A549 (cell line): ENCODE measurements around the gene CEP112. TPM values are rescaled to one million over a fixed set of nuclear protein-coding genes. Genes with fewer than 3 reads are reported as not detected.

Source experiments
- ATAC-seq, 2 experiments: fragments of 200-7000 bp in 1 of 2; fragments of >200 bp in 1 of 2; cut with Nextera tagmentation in 1 of 2; cut with Tn5 transposase in 1 of 2; 3 replicates each; pipeline versions ENCODE4 v1.8.0 to v1.9.1; 2018 to 2020; ENCODE audit warnings: mild to moderate bottlenecking in 1 of 2, moderate library complexity in 1 of 2
- CTCF ChIA-PET: fragments of 300-600 bp; sonication (Branson Sonifier 250); formaldehyde crosslinking; extraction: SDS; loops from one replicate; lab custom pipeline; 2021; ENCODE audit warnings: antibody characterized with exemption, inconsistent platforms; lab: Yijun Ruan, JAX
- POLR2A ChIA-PET: fragments of 350-600 bp; formaldehyde crosslinking; extraction: SDS; loops from one replicate; lab custom pipeline; 2021; ENCODE audit warnings: antibody characterized with exemption, inconsistent platforms; lab: Yijun Ruan, JAX
- DNase-seq, 2 experiments: peaks; one replicate each; pipeline versions ENCODE4 v3.0.0 to v3.0.0-alpha.2; 2011 to 2016; ENCODE audit warnings: low read depth in 1 of 2, low spot score in 1 of 2
- FAIRE-seq: peaks from 2 replicates; lab custom pipeline; 2011; peaks lifted over from hg19 to GRCh38; lab: Jason Lieb, UNC
- H3K27ac ChIP-seq, 2 experiments: fragments of >200 bp; sonication (Bioruptor Twin); formaldehyde crosslinking; 3 replicates each; pipeline ENCODE4 v1.5.1; 2016 to 2017
- H3K4me1 ChIP-seq: fragments of >200 bp; sonication (Bioruptor Twin); formaldehyde crosslinking; 3 replicates; pipeline ENCODE4 v1.6.1; 2016
- H3K4me2 ChIP-seq: fragments of >200 bp; sonication (Bioruptor Twin); formaldehyde crosslinking; 3 replicates; pipeline ENCODE4 v1.6.1; 2016
- H3K4me3 ChIP-seq: fragments of >200 bp; sonication (Bioruptor Twin); formaldehyde crosslinking; 3 replicates; pipeline ENCODE4 v1.5.1; 2016
- H3K9me3 ChIP-seq: fragments of >200 bp; sonication (Bioruptor Twin); formaldehyde crosslinking; 3 replicates; pipeline ENCODE4 v1.6.1; 2016
- BHLHE40 ChIP-seq: IDR thresholded peaks from 2 replicates; pipeline ENCODE4 v1.6.1; 2012; ENCODE audit warnings: low read depth, low read length, inconsistent platforms
- CBX8 ChIP-seq: fragments of 200-600 bp; sonication (generic); IDR thresholded peaks from 2 replicates; pipeline ENCODE4 v1.6.1; 2016
- CEBPB ChIP-seq, 2 experiments: fragments of >200 bp in 1 of 2; sonication (Bioruptor Twin) in 1 of 2; formaldehyde crosslinking in 1 of 2; IDR thresholded peaks; 2 replicates each; pipeline ENCODE4 v1.6.1; 2012 to 2016
- CHD2 ChIP-seq: fragments of 150-350 bp; IDR thresholded peaks from 2 replicates; pipeline ENCODE4 v1.6.1; 2014; ENCODE audit warnings: low read length; ENCODE audit not compliant: partially characterized antibody
- CTCF ChIP-seq: fragments of >200 bp; sonication (Bioruptor Twin); formaldehyde crosslinking; IDR thresholded peaks from 3 replicates; pipeline ENCODE4 v1.5.1; 2016
- ELK1 ChIP-seq: fragments of 150-350 bp; IDR thresholded peaks from 2 replicates; pipeline ENCODE4 v1.6.1; 2014; ENCODE audit warnings: low read depth, mild to moderate bottlenecking, low read length
- EP300 ChIP-seq, 2 experiments: fragments of >200 bp; sonication (Bioruptor Twin); formaldehyde crosslinking; IDR thresholded peaks; 2 replicates in 1 of 2; 3 replicates in 1 of 2; pipeline ENCODE4 v1.6.1; 2016 to 2017
- ESRRA ChIP-seq: fragments of 150-350 bp; IDR thresholded peaks from 2 replicates; pipeline ENCODE4 v1.6.1; 2014; ENCODE audit warnings: mild to moderate bottlenecking, low read length, borderline replicate concordance
- FOSB ChIP-seq: fragments of 250-450 bp; sonication (Bioruptor Pico); IDR thresholded peaks from 2 replicates; pipeline ENCODE4 v1.5.0; 2020; ENCODE audit warnings: mild to moderate bottlenecking, moderate library complexity
- HEYL ChIP-seq: fragments of 250-450 bp; sonication (Bioruptor Pico); IDR thresholded peaks from 2 replicates; pipeline ENCODE4 v1.8.0; 2021; ENCODE audit warnings: mild to moderate bottlenecking, moderate library complexity
- HOXB13 ChIP-seq: fragments of 250-450 bp; sonication (Bioruptor Pico); IDR thresholded peaks from 2 replicates; pipeline ENCODE4 v1.5.0; 2020; ENCODE audit warnings: low read depth, mild to moderate bottlenecking, moderate library complexity
- KDM1A ChIP-seq: fragments of 200-600 bp; sonication (generic); IDR thresholded peaks from 2 replicates; pipeline ENCODE4 v1.6.1; 2016; ENCODE audit warnings: low read depth, mild to moderate bottlenecking
- KDM5A ChIP-seq: fragments of 200-600 bp; sonication (generic); IDR thresholded peaks from 2 replicates; pipeline ENCODE4 v1.6.1; 2016; ENCODE audit warnings: antibody characterized with exemption, mild to moderate bottlenecking
- NFE2L2 ChIP-seq: fragments of 150-350 bp; conservative IDR thresholded peaks from 2 replicates; pipeline ENCODE4 v1.6.1; 2014; ENCODE audit warnings: low read length
- NPAS2 ChIP-seq: fragments of 250-450 bp; sonication (Bioruptor Pico); IDR thresholded peaks from 2 replicates; pipeline ENCODE4 v1.8.0; 2022; ENCODE audit warnings: mild to moderate bottlenecking, moderate library complexity, borderline replicate concordance
- RAD21 ChIP-seq, 2 experiments: fragments of >200 bp in 1 of 2; sonication (Bioruptor Twin) in 1 of 2; formaldehyde crosslinking in 1 of 2; IDR thresholded peaks in 1 of 2; conservative IDR thresholded peaks in 1 of 2; 2 replicates in 1 of 2; 3 replicates in 1 of 2; pipeline ENCODE4 v1.6.1; 2012 to 2018; ENCODE audit warnings: inconsistent platforms in 1 of 2
- SMC3 ChIP-seq: fragments of >200 bp; sonication (Bioruptor Twin); formaldehyde crosslinking; IDR thresholded peaks from 3 replicates; pipeline ENCODE4 v1.6.1; 2018; ENCODE audit warnings: inconsistent platforms
- TFCP2L1 ChIP-seq: fragments of 250-450 bp; sonication (Bioruptor Pico); IDR thresholded peaks from 2 replicates; pipeline ENCODE4 v1.5.0; 2021; ENCODE audit warnings: mild to moderate bottlenecking
- TP53 ChIP-seq: fragments of 250-450 bp; sonication (Bioruptor Pico); IDR thresholded peaks from 2 replicates; pipeline ENCODE4 v1.5.0; 2021; ENCODE audit warnings: mild to moderate bottlenecking, moderate library complexity
- ZSCAN20 ChIP-seq: fragments of 250-450 bp; sonication (Bioruptor Pico); IDR thresholded peaks from 2 replicates; pipeline ENCODE4 v1.8.0; 2022; ENCODE audit warnings: mild to moderate bottlenecking, moderate library complexity
- WGBS: methylation state at CpG from one replicate; pipeline ENCODE4 v1.1.6; 2017; ENCODE audit errors: missing lambda C conversion rate; 5-methylcytosine and 5-hydroxymethylcytosine counted together
- polyA plus RNA-seq, 4 experiments: library from polyadenylated mRNA; depleted of rRNA in 3 of 4; stranded (reverse); fragments of >200 nt; fragmentation: RNase III in 1 of 4; extraction: RNeasy Plus Mini Kit Qiagen cat#74134 plus additional on column Dnase treatment in 1 of 4; gene quantifications; 2 replicates in 3 of 4; 3 replicates in 1 of 4; pipeline ENCODE4 v1.2.3, GENCODE V29; 2011 to 2017

CEP112 gene
- polyA plus RNA-seq, 2 of the 4 experiments (the other 2 are of a cell fraction) = 9.6 to 15.2 TPM

- Histone ChIP-seq H3K4me1 (no peaks in the 10 kb centered on the region), H3K27ac (no peak overlapping the region), H3K4me3 (no peak overlapping the region), H3K9me3 (peaks cover 18% of the 10 kb centered on the region; the same call in 2 of the 3 replicates), H3K4me2 (no peak overlapping the region)
- TF ChIP-seq HOXB13 (CRISPR knock-in tag) = no peak
- no peak for TF ChIP-seq KDM1A
- TF ChIP-seq ZSCAN20 (CRISPR knock-in tag) = no peak
- TF ChIP-seq FOSB = no peak
- no peak for TF ChIP-seq TP53 (CRISPR knock-in tag)
- FAIRE-seq (peak; percentile 23), DNase-seq (no peak), ATAC-seq (no peak)
- ChIA-PET CTCF (interaction anchor here (0.9 to 4.4 kb wide), 4 partner anchors 9 to 757 kb away, joined by 4 to 23 read pairs (median 6); no protein-coding TSS in a partner anchor), POLR2A (no interaction called here)
Measured at GRCh38 chr17:65988451-65988850, 203.5 kb downstream of the CEP112 start.

- ATAC-seq (peak in 1 of 2 experiments; percentile 63; a peak in 3 of 6 replicates), FAIRE-seq (peak; percentile 67)
- no peaks in the 10 kb centered on the region for H3K4me1 ChIP-seq
- POLR2A ChIA-PET = no interaction called here
- peak; percentile 79 to 85 for TF ChIP-seq RAD21 (conservative IDR thresholded peaks at IDR 0.05 in 1 of 2, IDR thresholded peaks at IDR 0.05 in 1 of 2)
- no peak for TF ChIP-seq ESRRA
- peak; percentile 46 for TF ChIP-seq CTCF
- peak; percentile 53; the same call in 2 of the 3 replicates for TF ChIP-seq SMC3
- TF ChIP-seq HEYL (CRISPR knock-in tag) = no peak
- TF ChIP-seq ELK1 = no peak
- TF ChIP-seq, all 56 proteins: peak for 3
- Histone ChIP-seq H3K4me3 (no peak overlapping the region), H3K27ac (no peak overlapping the region), H3K9me3 (peaks cover 18% of the 10 kb centered on the region; the same call in 2 of the 3 replicates), H3K4me2 (no peak overlapping the region)
- 40% methylated on average over 2 of the region's 2 CpGs for WGBS
- peak; percentile 14 to 62 for DNase-seq
- CTCF ChIA-PET = interaction anchor here (0.6 to 4.4 kb wide), 4 partner anchors 662 to 756 kb away, joined by 3 to 23 read pairs (median 4); no protein-coding TSS in a partner anchor
Measured at GRCh38 chr17:65987988-65988387, 203.9 kb downstream of the CEP112 start.

GRCh38 chr17:65985571-65985970, 206.4 kb downstream of the CEP112 start:
- H3K27ac ChIP-seq = no peak overlapping the region
- no peak for ATAC-seq
- H3K4me3 ChIP-seq = no peak overlapping the region
- H3K4me1 ChIP-seq = no peaks in the 10 kb centered on the region
- TF ChIP-seq CBX8 (no peak), TFCP2L1 (CRISPR knock-in tag) (no peak), KDM1A (no peak), BHLHE40 (no peak), NFE2L2 (no peak), CHD2 (no peak), ESRRA (no peak), EP300 (IDR thresholded peaks at IDR 0.05) (no peak), KDM5A (no peak), NPAS2 (no peak), CEBPB (IDR thresholded peaks at IDR 0.05) (no peak), HEYL (CRISPR knock-in tag) (no peak), TP53 (CRISPR knock-in tag) (no peak)
- WGBS = 56% methylated on average over 3 of the region's 3 CpGs
- no peak for DNase-seq
- POLR2A ChIA-PET = no interaction called here
- peaks cover 18% of the 10 kb centered on the region; the same call in 2 of the 3 replicates for H3K9me3 ChIP-seq
- H3K4me2 ChIP-seq = no peak overlapping the region
- CTCF ChIA-PET = interaction anchor here (0.6 to 4.4 kb wide), 5 partner anchors 56 to 754 kb away, joined by 3 to 23 read pairs (median 4); no protein-coding TSS in a partner anchor
- FAIRE-seq = peak; percentile 92
